PC-9 (cell line): ENCODE results near the gene LGR6.

ENCODE experiments used
- EZH2 ChIP-seq: fragments of 200-600 bp; sonication (generic); IDR thresholded peaks from 2 replicates; pipeline ENCODE4 v1.8.0; 2017; ENCODE audit warnings: antibody characterized with exemption, low read depth
- TF ChIP-seq, protein P1 (sequence below): fragments of 200-600 bp; sonication (generic); conservative IDR thresholded peaks from 2 replicates; pipeline ENCODE4 v1.6.1; 2017; ENCODE audit warnings: mixed run types, antibody characterized with exemption, mild to moderate bottlenecking, moderate library complexity

- TF ChIP-seq, protein P1, sequence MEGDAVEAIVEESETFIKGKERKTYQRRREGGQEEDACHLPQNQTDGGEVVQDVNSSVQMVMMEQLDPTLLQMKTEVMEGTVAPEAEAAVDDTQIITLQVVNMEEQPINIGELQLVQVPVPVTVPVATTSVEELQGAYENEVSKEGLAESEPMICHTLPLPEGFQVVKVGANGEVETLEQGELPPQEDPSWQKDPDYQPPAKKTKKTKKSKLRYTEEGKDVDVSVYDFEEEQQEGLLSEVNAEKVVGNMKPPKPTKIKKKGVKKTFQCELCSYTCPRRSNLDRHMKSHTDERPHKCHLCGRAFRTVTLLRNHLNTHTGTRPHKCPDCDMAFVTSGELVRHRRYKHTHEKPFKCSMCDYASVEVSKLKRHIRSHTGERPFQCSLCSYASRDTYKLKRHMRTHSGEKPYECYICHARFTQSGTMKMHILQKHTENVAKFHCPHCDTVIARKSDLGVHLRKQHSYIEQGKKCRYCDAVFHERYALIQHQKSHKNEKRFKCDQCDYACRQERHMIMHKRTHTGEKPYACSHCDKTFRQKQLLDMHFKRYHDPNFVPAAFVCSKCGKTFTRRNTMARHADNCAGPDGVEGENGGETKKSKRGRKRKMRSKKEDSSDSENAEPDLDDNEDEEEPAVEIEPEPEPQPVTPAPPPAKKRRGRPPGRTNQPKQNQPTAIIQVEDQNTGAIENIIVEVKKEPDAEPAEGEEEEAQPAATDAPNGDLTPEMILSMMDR, result no peak
- no peak for TF ChIP-seq EZH2
Measured at GRCh38 chr1:202194328-202194648, 689 bp downstream of the LGR6 start.
